NCI-H2081 treated with DMSO at 0.1 percent for 48 hours (cell line): ENCODE measurements around the gene NT5C2.

Source experiments
- DNase-seq: peaks from one replicate; lab custom pipeline; 2025; lab: John Stamatoyannopoulos, UW

NT5C2 gene

DNA sequence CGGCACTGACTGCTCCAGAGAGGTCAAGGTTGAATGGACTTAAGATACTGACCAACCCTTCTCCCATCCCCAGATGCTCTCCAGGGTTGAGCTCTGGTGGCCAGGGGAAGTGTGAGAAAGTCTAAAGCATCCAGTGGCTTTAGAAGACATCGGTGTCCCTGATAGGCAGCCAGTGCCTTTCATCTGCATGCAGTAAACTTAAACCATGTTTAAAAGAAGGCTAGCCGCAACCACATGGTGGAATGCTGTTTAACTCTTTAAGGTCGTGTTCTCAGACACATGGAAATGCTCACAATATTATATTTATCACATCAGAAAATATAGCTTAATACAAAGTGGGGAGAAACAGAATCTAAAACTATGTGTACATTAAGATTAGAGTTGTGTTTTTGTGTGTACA is 138.0 kb downstream of the NT5C2 start:
- DNase-seq = no peak

DNA sequence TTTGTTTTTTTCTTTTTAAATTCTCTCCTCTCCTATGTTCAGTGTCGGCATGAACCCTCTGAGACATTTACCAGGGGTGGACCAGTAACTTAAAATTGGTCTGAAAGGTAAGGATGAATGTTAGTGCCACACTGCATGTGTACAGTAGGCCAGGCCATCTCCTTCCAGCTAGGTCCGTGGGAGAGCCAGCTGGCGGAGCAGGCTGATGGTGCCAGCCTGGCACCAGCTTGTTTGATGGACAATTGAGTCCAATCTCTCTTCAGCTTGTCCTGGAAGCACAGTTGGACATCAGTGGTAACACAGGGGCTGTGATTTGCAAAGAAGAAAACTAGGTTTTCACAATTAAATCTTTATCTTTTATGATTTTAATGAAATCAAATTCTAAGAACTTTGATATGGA is 138.5 kb downstream of the NT5C2 start:
- no peak for DNase-seq

DNA sequence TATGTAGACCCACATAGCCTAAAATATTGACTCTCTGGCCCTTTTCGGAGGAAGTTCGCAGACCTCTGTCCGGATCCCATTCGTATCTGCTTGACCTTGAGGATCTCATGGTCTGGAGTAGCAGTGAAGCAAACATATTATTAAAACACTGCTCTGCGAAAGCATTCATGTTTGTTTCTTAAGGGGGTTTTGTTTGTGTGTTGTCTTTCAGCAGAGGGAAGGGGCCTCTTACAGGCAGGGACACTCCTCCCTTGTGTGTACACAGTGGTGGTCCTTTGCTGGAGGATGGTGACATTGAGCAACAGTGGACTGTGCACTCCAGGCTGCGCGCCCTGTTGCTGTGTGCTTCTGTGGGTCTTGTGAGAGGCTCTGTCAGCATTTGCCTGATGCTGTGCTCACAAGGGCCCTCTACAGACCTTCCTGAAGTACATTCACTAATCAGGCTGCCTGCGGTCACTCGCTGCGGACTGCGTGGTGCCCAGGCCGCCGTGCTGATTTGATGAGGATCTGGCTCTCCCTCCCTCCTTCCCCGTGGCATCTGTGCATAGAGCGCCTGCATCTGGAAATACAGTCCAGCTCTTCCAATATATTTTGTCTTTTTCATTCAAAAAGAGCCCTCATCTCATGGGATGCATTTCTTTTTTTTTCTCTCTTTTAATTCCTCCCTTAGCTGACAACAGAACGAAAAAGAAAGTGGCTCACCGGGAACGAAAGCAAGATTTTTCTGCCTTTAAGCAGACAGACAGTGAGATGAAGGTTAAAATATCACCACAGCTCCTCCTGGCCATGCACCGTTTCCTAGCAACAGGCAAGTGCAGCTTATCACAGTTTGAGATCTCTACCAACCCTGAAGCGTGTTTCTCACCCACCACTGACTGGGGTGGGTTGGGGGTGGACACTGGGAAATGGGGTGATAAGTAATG is 139.2 kb downstream of the NT5C2 start:
- no peak for DNase-seq

DNA sequence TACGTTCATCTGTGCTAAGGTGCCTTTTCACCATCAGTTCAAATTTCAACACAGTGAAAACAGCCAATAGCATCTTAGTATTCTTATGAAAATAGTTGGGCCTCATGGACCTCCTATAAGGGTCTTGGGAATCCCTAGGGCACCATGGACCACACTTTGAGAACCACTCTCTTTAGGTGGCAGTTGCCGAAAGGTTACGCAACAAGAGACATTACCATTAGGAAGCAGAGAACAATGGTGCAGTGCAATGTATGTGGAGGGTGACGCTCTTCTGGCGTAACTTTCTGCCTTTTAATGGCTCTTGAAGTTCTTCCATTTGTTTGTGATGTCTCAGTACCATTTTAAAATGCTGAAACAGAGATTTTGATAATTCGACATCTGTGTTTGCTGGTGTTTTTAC is 143.8 kb downstream of the NT5C2 start:
- DNase-seq = no peak

DNA sequence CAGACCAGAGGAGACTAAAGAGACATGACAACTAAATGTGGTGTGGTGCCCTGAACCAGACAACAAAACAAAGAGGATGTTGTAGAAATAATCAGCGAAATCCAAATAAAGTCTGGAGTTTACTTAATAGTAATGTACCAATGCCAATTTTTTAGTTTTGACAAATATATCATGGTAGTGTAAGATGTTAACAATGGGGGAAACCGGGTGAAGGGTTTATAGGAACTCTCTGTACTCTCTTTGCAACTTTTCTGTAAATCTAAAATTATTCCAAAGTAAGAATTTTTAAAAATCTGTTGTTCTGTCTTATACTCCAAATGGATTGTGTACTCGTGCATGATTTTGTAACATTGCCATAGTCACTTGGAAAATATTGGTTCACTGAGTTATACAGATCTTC is 145.7 kb downstream of the NT5C2 start:
- no peak for DNase-seq

DNA sequence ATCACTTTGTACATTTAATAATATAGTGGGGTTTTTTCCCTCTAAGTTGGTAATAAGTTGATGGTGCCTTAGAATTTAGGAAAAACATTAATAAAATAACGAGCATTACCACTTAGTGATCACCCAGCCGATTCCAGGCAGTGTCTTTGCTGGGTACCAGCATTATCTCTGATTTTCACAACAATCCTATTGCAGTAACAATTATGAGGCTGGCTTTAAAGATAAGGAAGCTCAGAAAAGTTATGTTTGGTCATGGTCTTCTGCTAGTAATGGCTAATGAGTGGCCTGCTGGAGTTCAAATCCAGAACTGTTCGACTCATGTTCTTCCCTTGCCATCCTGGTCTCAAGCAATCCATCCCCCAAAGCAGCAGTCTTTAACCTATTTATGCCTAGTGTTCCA is 147.1 kb downstream of the NT5C2 start:
- no peak for DNase-seq

DNA sequence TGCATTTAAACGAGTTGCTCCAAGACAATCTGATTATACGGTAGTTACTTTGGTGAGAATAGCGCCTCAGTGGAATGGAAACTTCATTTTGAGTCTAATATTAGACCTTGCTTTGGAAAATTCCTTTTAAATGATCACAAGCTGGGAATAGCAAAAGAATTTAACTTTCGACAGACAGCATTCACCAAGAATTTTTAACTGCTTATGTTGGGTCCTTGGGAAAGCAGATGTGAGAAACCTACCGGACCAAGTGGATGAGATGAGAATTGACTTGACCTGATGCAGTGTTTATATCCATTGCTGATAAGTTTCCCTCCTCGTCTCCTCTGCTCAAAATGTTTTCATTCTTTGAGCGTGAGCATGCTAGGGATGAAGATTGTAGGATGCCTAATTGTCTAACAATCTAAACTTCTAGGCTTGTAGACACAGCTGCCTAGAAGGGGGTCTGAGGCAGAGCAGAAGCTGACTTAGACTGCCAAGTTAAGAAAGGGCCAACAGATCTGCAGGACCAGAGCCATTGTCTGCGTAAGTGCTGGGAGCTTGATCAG is 148.1 kb downstream of the NT5C2 start:
- no peak for DNase-seq

DNA sequence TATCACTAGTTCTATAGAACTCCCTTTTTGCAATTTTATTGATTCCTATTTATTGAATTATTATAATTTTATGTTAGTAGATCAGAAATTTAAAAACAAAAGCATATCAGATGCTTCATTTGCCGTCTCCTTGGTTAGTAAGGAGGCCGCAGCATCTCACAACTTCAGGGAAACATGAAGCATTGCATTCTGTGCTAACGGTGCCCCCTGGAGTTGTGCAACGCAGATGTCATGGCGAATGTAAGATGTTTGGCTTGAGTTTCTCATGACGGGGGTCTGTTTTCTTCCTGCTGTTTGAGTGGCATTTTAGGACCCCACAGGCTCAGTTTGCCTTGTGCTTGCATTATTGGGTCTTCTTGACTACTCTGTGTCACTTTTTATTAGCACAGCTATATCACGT is 150.2 kb downstream of the NT5C2 start:
- DNase-seq = no peak

DNA sequence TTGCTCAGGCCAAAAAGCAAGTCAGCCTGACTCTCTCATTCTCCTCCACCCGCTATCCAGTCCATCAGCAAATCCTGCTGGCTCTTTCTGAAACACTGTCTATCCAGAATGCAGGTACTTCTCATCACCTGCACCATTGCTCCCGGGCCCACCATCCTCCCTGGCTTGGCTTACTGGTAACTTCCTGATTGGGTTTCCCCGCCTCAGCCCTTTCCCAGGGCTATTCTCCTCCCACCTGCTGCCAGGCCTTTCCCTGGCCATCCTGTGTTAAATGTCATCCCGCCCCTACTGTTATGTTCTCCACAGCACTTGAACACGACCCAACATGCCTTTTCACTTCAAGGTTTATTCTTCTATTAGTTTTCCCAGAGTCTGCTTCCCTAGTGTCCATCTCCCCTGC is 150.9 kb downstream of the NT5C2 start:
- DNase-seq = no peak

DNA sequence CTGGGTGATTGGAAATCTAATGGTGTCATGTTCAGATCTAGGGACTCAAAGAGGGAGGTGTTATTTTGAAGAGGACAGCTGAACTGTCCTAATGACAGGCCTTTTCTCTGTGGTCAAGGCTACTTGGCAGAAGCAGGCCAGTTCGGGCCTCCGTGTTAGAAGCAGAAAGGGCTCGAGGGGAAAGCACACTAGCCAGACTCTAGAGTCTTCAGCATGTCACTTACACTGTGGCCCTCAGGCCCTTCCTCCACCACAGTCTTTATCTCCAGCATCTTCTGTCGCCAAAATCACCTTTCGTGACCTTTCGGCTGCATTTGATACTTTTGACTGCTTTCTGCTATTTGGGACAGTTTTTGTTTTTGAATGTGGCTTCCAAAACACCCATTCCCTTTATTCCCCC is 151.7 kb downstream of the NT5C2 start:
- no peak for DNase-seq

DNA sequence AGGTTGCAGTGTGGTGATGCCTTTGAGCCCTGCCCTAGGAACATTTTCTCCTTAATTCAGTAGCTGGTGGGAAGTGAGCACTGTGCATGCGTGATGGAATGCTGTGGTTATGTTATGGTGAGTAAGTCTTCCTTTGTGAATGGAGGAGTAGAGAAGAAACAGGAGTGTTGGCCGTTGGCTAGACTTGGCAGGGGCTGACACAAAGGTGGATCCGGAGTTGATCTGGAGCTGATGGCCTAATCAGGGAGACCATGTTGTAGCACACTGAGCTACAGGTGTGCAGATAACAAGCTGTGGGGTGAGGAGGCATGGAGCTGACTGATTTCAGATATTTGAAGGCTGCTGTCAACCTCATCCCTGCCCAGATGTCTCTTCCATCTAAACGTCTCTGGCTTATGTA is 152.7 kb downstream of the NT5C2 start:
- DNase-seq = no peak

DNA sequence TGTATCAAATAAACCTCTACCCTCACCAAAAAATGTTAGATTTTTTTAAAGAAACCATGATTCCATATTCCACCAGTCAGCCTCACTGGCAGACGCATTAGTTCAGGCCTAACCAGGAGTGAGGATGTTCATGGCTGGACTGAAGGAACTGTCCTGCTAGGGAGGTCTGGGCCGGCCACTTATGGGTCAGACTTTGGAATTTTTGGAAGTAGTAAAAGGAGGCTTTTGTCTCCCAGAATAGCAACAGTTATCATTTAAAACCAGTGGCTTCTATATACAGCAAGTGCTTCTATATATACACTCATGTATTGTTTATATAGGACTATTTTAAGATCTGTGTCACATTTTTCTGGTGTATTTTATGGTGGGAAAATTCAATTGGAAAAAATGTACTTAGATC is 154.5 kb downstream of the NT5C2 start:
- DNase-seq = no peak
